Thyroid gland (tissue), 4 donors: Measurements from ENCODE around the gene COQ10A. TPM values are rescaled to one million over a fixed set of nuclear protein-coding genes. Genes with fewer than 3 reads are reported as not detected.
A peak's percentile ranks its signal among the peaks of the same experiment; 100 is the strongest.

Experiments
- DNase-seq, 2 donors: peaks; one replicate each; pipeline ENCODE4 v3.0.0-alpha.2; 2019
- H3K27ac ChIP-seq, 3 donors: fragments of 200-600 bp; sonication (generic); 1 replicate in 2 of 3; 2 replicates in 1 of 3; pipeline ENCODE4 v1.5.1; 2016 to 2019; ENCODE audit warnings: mild to moderate bottlenecking in 1 of 3, moderate library complexity in 1 of 3
- H3K27me3 ChIP-seq: fragments of 200-600 bp; sonication (generic); one replicate; pipeline ENCODE4 v1.5.1; 2019
- H3K36me3 ChIP-seq, 2 donors: fragments of 200-600 bp; sonication (generic); one replicate each; pipeline ENCODE4 v1.5.1; 2016 to 2019
- H3K4me1 ChIP-seq, 2 donors: fragments of 200-600 bp; sonication (generic); one replicate each; pipeline ENCODE4 v1.5.1; 2017 to 2019
- H3K4me3 ChIP-seq, 3 donors: fragments of 200-600 bp; sonication (generic); replicated peaks in 1 of 3; 1 replicate in 2 of 3; 2 replicates in 1 of 3; pipeline ENCODE4 v1.5.1; 2016; ENCODE audit warnings: mild to moderate bottlenecking in 1 of 3
- H3K9me3 ChIP-seq: fragments of 200-600 bp; sonication (generic); one replicate; pipeline ENCODE4 v1.5.1; 2017
- CTCF ChIP-seq, 6 experiments: fragments of 200-600 bp in 3 of 6; fragments of 450-650 bp in 3 of 6; sonication (generic) in 3 of 6; IDR thresholded peaks; one replicate each; pipeline ENCODE4 v1.5.1; 2016 to 2019; ENCODE audit warnings: antibody characterized with exemption in 6 of 6, mild to moderate bottlenecking in 2 of 6, inconsistent platforms in 1 of 6, moderate library complexity in 1 of 6
- POLR2A ChIP-seq, 2 donors: fragments of 450-650 bp; IDR thresholded peaks; one replicate each; pipeline ENCODE4 v1.6.1; 2017; ENCODE audit warnings: antibody characterized with exemption in 2 of 2, mild to moderate bottlenecking in 2 of 2, moderate library complexity in 1 of 2
- WGBS, 2 donors: methylation state at CpG; one replicate each; pipeline ENCODE4 v1.1.5; 2017; 5-methylcytosine and 5-hydroxymethylcytosine counted together
- intact Hi-C: fragments of 100-400 bp; cut with DNase I; formaldehyde crosslinking; loops from one replicate; pipeline ENCODE4 v1.15.1; 2023
- total RNA-seq, 4 donors: library from RNA; depleted of rRNA; stranded (reverse); fragments of >200 nt; gene quantifications; one replicate each; pipeline ENCODE4 v1.2.3, GENCODE V29; 2016

COQ10A gene
- total RNA-seq, 4 donors from 2014 or later, result 11.3 to 28.7 (median 19.7) TPM

GRCh38 chr12:56304276-56304675 is 37.5 kb downstream of the COQ10A start:
- no peak for TF ChIP-seq POLR2A (IDR thresholded peaks at IDR 0.05)
- no peak for TF ChIP-seq CTCF (IDR thresholded peaks at IDR 0.05)
- 96 to 97% methylated on average over 3 of the region's 3 CpGs for WGBS, 2 donors
- intact Hi-C loops, result no loop called here
- Histone ChIP-seq H3K27ac (no peak overlapping the region), H3K9me3 (no peaks in the 10 kb centered on the region), H3K4me3 (no peak overlapping the region), H3K36me3 (peaks cover 4 to 8% of the 10 kb centered on the region in 2 donors), H3K27me3 (no peaks in the 10 kb centered on the region), H3K4me1 (peaks cover 21 to 23% of the 10 kb centered on the region in 2 donors)
- no peak for DNase-seq

GRCh38 chr12:56304872-56305590 is 38.3 kb downstream of the COQ10A start:
- Histone ChIP-seq H3K4me1 (peaks cover 20 to 23% of the 10 kb centered on the region in 2 donors), H3K27ac (no peak overlapping the region), H3K9me3 (no peaks in the 10 kb centered on the region), H3K4me3 (no peak overlapping the region), H3K36me3 (peaks cover 4 to 9% of the 10 kb centered on the region in 2 donors), H3K27me3 (no peaks in the 10 kb centered on the region)
- intact Hi-C loops, result no loop called here
- TF ChIP-seq CTCF (IDR thresholded peaks at IDR 0.05), result no peak
- no peak for TF ChIP-seq POLR2A (IDR thresholded peaks at IDR 0.05)
- WGBS, 2 donors, result 92 to 93% methylated on average over 8 of the region's 8 CpGs
- DNase-seq, result no peak

GRCh38 chr12:56307221-56307965 is 40.7 kb downstream of the COQ10A start:
- WGBS, 2 donors, result 90 to 94% methylated on average over 7 of the region's 7 CpGs
- no peaks in the 10 kb centered on the region for H3K27me3 ChIP-seq
- peak in 1 of 2 donors; percentile 18 for DNase-seq
- H3K9me3 ChIP-seq, result no peaks in the 10 kb centered on the region
- intact Hi-C loops, result no loop called here
- H3K4me3 ChIP-seq, result no peak overlapping the region
- peaks cover 5 to 7% of the 10 kb centered on the region in 2 donors for H3K4me1 ChIP-seq
- TF ChIP-seq CTCF (IDR thresholded peaks at IDR 0.05) (no peak), POLR2A (IDR thresholded peaks at IDR 0.05) (no peak)
- peaks cover 12 to 15% of the 10 kb centered on the region in 2 donors for H3K36me3 ChIP-seq
- H3K27ac ChIP-seq, result no peak overlapping the region

- Histone ChIP-seq H3K9me3 (no peaks in the 10 kb centered on the region), H3K4me3 (no peak overlapping the region), H3K27me3 (no peaks in the 10 kb centered on the region), H3K36me3 (peaks cover 15 to 19% of the 10 kb centered on the region in 2 donors), H3K27ac (no peak overlapping the region), H3K4me1 (no peaks in the 10 kb centered on the region)
- DNase-seq, result no peak
- intact Hi-C loops, result no loop called here
- WGBS, 2 donors, result 92 to 94% methylated on average over 3 of the region's 3 CpGs
- TF ChIP-seq CTCF (IDR thresholded peaks at IDR 0.05) (no peak), POLR2A (IDR thresholded peaks at IDR 0.05) (no peak)
Observed at GRCh38 chr12:56308714-56309113, 42.0 kb downstream of the COQ10A start.

GRCh38 chr12:56311003-56311402 is 44.3 kb downstream of the COQ10A start:
- no peaks in the 10 kb centered on the region for H3K9me3 ChIP-seq
- no peak for TF ChIP-seq POLR2A (IDR thresholded peaks at IDR 0.05)
- TF ChIP-seq CTCF (IDR thresholded peaks at IDR 0.05), result no peak
- DNase-seq, result no peak
- H3K27me3 ChIP-seq, result no peaks in the 10 kb centered on the region
- WGBS, 2 donors, result 92 to 97% methylated on average over 12 of the region's 12 CpGs
- H3K36me3 ChIP-seq, result peaks cover 15% of the 10 kb centered on the region in 2 donors
- peaks cover 9 to 11% of the 10 kb centered on the region in 2 donors for H3K4me1 ChIP-seq
- H3K27ac ChIP-seq, result no peak overlapping the region
- intact Hi-C loops, result no loop called here
- no peak overlapping the region for H3K4me3 ChIP-seq
